Measurements from ENCODE around the gene KIF4A.

The KIF4A gene

DNA sequence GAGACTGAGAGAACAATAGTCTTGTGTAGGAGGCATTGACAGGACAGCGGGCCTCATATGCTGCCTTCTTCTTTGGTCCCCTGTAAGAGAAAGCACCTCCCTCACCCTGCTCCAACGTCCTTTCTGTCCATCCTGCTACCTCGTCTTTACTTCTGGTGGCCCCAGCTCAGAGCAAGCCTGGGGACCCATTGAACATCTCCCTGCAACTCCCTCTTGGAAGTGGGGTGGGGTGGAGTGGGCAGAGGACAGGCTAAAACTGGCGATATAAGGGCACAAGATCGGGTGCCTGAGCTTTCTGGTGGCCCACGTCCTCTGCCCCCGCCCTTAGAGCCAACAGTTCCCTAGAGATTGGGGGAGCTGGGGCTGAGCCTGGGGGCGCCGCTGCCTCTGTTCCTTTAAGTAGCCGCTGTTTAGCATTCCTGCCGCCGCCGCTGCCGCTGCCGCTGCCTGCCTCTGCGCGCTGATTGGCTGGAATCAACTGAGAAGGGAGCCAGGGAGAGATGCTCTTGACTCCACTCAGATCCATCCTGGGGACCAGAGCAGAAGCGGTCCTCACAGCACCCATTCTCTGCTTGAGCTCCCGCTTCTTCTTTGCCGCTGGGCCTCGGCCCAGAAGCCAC lies 154.5 kb downstream of the KIF4A start, which contains the start of gene DLG3:
TSS of gene DLG3 (plus strand) at position 510 of the 620 bp plus-strand sequence. CDS start 367 bp downstream, outside the sequence.
- no peak for DNase-seq (ENCODE audit: low read depth)

- no peak for DNase-seq (ENCODE audit: low read depth)
These were observed 155.2 kb downstream of the KIF4A start for GRCh38 chrX:70444946-70445656.

DNA sequence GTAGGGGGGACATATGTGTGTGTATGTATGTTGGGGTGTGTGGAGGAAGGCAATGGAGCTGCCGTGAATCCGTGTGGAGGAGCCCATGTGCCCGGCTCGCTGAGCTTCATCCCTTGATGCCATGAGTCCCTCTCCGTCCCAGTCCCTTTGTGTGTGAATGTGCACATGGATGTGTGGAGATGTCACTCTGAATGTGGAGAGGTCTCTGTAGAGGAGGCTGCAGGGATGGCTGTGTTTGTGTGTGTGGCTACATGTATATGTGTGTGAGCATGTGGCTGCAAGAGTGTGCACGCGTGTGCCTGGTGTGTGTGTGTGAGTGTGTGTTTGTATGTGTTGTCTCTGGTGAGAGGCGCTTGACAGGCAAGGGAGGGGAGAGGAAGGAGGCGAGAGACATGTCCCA lies 156.0 kb downstream of the KIF4A start:
- DNase-seq (ENCODE audit: low read depth) = no peak

- DNase-seq (ENCODE audit: low read depth) = no peak
These were observed 156.8 kb downstream of the KIF4A start for GRCh38 chrX:70446380-70447350.

- DNase-seq (ENCODE audit: low read depth) = no peak
These were observed 159.6 kb downstream of the KIF4A start for GRCh38 chrX:70449457-70449966.

GRCh38 chrX:70452143-70452733 lies 162.3 kb downstream of the KIF4A start:
- DNase-seq (ENCODE audit: low read depth) = no peak

DNA sequence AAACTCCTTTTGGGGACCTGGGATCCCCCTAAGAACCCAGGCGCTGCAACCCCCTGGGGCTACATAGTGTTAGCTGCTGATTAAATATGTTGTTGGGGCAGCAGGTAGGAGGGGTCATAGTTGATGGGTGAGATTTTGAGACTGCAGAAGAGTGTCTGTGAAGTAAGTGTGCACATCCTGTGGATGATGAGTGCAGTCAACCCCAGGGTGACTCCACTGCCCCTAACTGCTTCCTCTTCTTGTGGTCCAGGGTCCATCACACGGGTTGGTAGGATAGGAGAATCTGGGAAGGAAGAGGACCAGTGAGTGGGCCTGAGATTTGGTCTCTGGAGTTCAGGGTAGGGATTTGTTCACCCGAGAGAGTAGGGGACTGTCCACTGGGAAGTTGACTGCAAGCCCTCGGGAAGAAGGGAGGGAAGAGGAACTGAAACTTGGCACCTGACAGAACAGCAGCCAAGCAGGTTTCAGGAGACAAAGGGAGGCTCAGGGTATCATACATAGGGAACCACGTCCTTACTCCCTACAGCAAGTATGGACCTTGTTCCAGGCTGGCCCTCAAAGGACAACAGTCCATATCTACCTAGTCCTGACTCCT lies 163.2 kb downstream of the KIF4A start:
- no peak for DNase-seq (ENCODE audit: low read depth)

DNA sequence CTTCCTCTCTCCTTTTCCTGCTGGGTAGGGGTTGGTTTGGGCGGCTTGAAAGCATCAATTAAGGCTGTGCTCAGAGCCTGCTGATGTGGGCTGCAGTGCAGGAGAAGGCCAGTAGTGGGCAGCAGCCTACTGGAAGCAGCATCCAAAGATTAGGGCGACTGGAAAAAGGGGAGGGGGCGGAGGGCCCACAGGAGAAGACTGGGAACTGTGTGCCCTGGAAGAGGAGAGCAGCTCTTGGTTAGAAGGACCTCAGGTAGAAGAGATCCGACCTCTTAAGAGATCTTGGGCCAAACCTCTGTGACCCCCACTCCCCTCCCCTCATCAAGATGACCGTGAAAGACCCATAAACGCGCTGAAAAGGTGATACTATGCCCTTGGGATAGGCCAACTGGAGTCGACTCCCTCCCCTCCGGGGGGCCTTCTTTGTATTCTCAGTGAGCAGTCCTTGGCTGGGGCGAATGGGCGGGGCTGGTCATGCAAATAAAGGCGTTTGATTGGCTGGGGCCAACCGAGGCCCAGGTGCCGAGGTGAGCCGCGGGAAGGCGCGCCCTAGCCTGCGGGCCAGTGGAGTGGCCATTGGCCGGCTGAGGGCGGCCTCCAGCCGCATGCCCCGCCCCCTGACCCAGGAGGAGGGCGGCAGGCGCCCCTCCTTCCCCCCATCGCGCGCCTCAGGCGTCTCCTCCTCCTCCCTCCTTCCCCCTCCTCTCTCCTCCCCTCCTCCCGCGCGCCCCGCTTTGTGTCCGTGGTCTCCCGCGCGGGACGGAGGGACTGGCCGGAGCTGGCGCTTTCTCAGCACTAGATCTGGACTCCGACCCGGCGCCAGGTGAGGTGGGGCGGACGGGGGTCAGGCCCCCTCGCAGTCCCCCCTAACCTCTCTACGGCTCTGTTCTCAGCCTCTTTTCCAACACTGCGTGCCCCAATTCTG lies 164.8 kb downstream of the KIF4A start:
- no peak for DNase-seq (ENCODE audit: low read depth)

DNA sequence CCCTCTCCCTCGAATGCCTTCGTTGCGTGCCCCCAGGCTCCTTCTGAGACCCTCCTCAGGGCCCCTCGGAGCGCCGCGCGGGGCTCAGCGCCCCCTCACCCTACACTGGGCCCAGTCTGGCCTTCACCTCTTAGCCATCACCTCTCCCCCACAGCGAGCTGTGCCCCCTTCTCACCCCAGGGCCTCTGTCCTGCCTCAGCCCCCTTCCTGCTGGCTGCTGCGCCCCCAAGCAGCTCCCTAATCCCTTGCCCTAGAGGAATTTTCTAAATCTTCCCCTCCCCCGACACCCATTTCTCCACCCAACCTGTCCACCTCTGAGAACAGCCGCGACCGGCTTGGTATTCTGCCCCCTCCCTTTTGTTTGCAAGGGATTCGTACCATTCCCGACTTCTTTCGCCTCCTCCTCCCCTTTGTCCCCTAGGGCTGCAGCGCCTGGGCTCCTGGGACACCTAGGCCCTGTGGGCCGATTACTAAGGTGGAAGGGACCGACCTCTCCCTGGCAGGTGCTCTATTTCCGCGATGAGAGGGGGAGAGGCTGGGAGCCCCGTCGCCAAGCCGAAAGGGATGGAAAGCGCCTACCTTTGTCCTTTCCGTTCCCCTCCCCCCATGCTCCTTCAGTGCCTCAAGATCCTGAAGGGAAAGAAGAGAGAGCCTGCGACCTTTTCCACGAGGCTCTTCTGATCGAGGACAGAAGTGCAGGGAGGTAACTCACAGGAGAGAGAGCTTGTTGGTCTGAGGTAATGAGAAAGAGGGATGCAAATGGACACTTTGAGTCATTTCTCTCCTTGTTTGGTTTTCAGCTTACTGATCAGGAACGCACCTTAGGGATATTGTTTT lies 165.7 kb downstream of the KIF4A start:
- no peak for DNase-seq (ENCODE audit: low read depth)

DNA sequence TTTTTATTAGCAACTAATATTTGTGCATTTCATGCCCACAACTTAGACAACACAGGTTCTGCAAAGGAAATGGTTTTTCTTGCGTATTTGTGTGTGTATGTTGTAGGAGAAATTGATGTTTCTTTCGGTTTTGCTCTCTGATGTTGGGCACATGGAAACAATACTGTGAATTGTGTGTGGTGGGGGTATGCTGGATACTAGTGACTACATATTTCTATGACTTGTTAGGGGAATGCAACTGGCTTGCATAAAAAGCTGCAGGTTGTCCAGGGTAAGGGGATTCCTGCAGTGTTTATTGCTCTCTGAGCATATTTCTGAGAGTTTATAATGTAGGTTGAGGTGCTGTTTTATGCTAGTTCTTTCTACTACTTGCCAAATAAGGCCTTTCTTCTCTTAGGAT lies 166.4 kb downstream of the KIF4A start:
- no peak for DNase-seq (ENCODE audit: low read depth)

- no peak for DNase-seq (ENCODE audit: low read depth)
These were observed 171.1 kb downstream of the KIF4A start for GRCh38 chrX:70461026-70461425.

DNA sequence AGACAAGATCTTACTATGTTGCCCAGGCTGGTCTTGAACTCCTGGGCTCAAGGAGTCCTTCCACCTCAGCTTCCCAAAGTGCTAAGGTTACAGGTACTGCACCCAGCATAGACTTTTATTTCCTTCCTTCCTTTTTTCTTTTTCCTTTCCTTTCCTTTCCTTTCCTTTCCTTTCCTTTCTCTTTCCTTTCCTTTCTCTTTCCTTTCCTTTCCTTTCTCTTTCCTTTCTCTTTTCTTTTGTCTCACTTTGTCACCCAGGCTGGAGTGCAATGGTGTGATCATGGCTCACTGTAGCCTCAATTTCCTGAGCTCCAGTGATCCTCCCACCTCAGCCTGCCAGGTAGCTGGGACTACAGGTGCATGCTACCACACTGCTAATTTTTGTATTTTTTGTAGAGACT lies 174.1 kb downstream of the KIF4A start:
- DNase-seq (ENCODE audit: low read depth) = no peak

DNA sequence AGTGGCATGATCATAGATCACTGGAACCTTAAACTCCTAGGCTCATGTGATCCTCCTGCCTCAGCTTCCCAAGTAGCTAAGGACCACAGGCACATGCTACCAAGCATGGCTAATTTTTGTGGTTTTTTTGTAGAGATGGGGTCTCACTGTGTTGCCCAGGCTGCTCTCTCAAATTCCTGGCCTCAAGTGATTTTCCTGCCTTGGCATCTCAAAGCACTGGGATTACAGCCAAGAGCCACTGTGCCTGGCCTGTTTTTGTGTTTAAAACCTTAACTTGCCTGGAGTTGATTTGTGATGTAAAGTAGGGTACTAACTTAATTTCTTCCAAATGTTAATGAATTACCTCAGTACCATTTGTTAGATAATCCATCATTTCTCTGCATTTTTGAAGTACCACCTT lies 177.1 kb downstream of the KIF4A start:
- DNase-seq (ENCODE audit: low read depth) = no peak

DNA sequence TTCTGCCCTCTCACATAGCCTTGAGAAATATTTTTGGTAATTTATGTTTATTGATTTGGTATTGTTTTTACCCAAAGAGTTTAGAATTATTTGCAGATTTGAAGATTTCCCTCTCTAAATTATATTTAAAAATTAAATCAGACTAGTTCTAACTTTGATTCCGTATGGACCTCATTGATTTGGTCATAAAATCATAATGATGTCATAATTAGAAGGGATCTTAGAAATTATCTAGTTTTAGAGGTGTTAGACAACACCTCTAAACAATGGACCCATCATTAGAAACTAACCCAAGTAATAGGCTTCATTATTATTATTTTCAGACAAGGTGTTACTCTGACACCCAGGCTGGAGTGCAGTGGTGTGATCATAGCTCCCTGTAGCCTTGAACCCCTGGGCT lies 178.8 kb downstream of the KIF4A start:
- DNase-seq (ENCODE audit: low read depth) = no peak

Data from HS-5 (cell line).